Smooth muscle cell (in vitro differentiated cells): ENCODE results near the gene PNPLA3. TPM values are rescaled to one million over a fixed set of nuclear protein-coding genes. Genes with fewer than 3 reads are reported as not detected.

ENCODE experiments used
- DNase-seq: peaks from one replicate; lab custom pipeline; 2025; ENCODE audit not compliant: unreplicated experiment; lab: John Stamatoyannopoulos, UW
- H2AFZ ChIP-seq: fragments of 200-600 bp; sonication (generic); 2 replicates; pipeline ENCODE4 v1.6.0; 2016; ENCODE audit warnings: antibody characterized with exemption, low read depth, mild to moderate bottlenecking
- H3F3A ChIP-seq: fragments of 200-600 bp; sonication (generic); 2 replicates; pipeline ENCODE4 v1.6.0; 2017; ENCODE audit warnings: antibody characterized with exemption, low read depth
- H3K27ac ChIP-seq: fragments of 200-600 bp; sonication (generic); 2 replicates; pipeline ENCODE4 v1.5.1; 2016; ENCODE audit warnings: low read depth, mild to moderate bottlenecking
- H3K27me3 ChIP-seq: fragments of 200-600 bp; sonication (generic); 2 replicates; pipeline ENCODE4 v1.6.1; 2016; ENCODE audit warnings: low read depth, mild to moderate bottlenecking
- H3K36me3 ChIP-seq: fragments of 200-600 bp; sonication (generic); 2 replicates; pipeline ENCODE4 v1.5.1; 2016; ENCODE audit warnings: low read depth
- H3K4me1 ChIP-seq: fragments of 200-600 bp; sonication (generic); 2 replicates; pipeline ENCODE4 v1.5.1; 2016; ENCODE audit warnings: low read depth
- H3K4me2 ChIP-seq: fragments of 200-600 bp; sonication (generic); 2 replicates; pipeline ENCODE4 v1.6.0; 2016; ENCODE audit warnings: mild to moderate bottlenecking
- H3K4me3 ChIP-seq: fragments of 200-600 bp; sonication (generic); 2 replicates; pipeline ENCODE4 v1.5.1; 2016; ENCODE audit warnings: mild to moderate bottlenecking
- H3K79me2 ChIP-seq: fragments of 200-600 bp; sonication (generic); 2 replicates; pipeline ENCODE4 v1.6.0; 2016; ENCODE audit warnings: low read depth, mild to moderate bottlenecking
- H3K9ac ChIP-seq: fragments of 200-600 bp; sonication (generic); 2 replicates; pipeline ENCODE4 v1.6.0; 2016; ENCODE audit warnings: low read depth
- H3K9me3 ChIP-seq: fragments of 200-600 bp; sonication (generic); replicated peaks from 2 replicates; pipeline ENCODE4 v1.5.1; 2016; ENCODE audit warnings: low read depth
- H4K20me1 ChIP-seq: fragments of 200-600 bp; sonication (generic); 2 replicates; pipeline ENCODE4 v1.6.0; 2016; ENCODE audit warnings: low read depth
- CTCF ChIP-seq: fragments of 200-600 bp; sonication (generic); IDR thresholded peaks from 2 replicates; pipeline ENCODE4 v1.5.1; 2017; ENCODE audit warnings: borderline replicate concordance, mild to moderate bottlenecking, antibody characterized with exemption; ENCODE audit not compliant: insufficient read depth, poor library complexity, severe bottlenecking
- WGBS: methylation state at CpG from one replicate; pipeline ENCODE4 v1.1.7; 2016; ENCODE audit warnings: low lambda C conversion rate; 5-methylcytosine and 5-hydroxymethylcytosine counted together
- polyA plus RNA-seq: library from polyadenylated mRNA; unstranded; fragments of >200 nt; fragmentation: Nextera tagmentation; extraction: Ambion mirVana; gene quantifications from 2 replicates; pipeline ENCODE4 v1.2.1, GENCODE V29; 2016
- total RNA-seq: library from RNA; depleted of rRNA; stranded (reverse); fragments of >200 nt; gene quantifications from 2 replicates; pipeline ENCODE4 v1.2.3, GENCODE V29; 2014

The PNPLA3 gene
- total and polyA plus RNA-seq, 2 experiments from 2014 or later, result 11.0 to 14.5 TPM

GRCh38 chr22:43941449-43941848, 17.8 kb downstream of the PNPLA3 start:
- DNase-seq, result no peak
- Histone ChIP-seq H3K27ac (no peak overlapping the region), H2AFZ (no peak overlapping the region), H3K79me2 (no peaks in the 10 kb centered on the region), H3K9ac (no peak overlapping the region), H4K20me1 (no peaks in the 10 kb centered on the region), H3K4me1 (no peaks in the 10 kb centered on the region), H3K4me2 (no peak overlapping the region), H3K4me3 (no peak overlapping the region), H3K27me3 (no peaks in the 10 kb centered on the region), H3K36me3 (peaks cover 4% of the 10 kb centered on the region), H3F3A (no peaks in the 10 kb centered on the region), H3K9me3 (no peaks in the 10 kb centered on the region)
- no peak for TF ChIP-seq CTCF
- 98% methylated on average over 6 of the region's 6 CpGs for WGBS

- H3K4me3 ChIP-seq, result no peak overlapping the region
- 90% methylated on average over 20 of the region's 20 CpGs for WGBS
- no peak overlapping the region for H3K9ac ChIP-seq
- no peak for TF ChIP-seq CTCF
- no peaks in the 10 kb centered on the region for H3K4me1 ChIP-seq
- DNase-seq, result no peak
- no peaks in the 10 kb centered on the region for H3K79me2 ChIP-seq
- H4K20me1 ChIP-seq, result no peaks in the 10 kb centered on the region
- no peaks in the 10 kb centered on the region for H3F3A ChIP-seq
- H2AFZ ChIP-seq, result no peak overlapping the region
- no peak overlapping the region for H3K27ac ChIP-seq
- H3K9me3 ChIP-seq, result no peaks in the 10 kb centered on the region
- no peaks in the 10 kb centered on the region for H3K36me3 ChIP-seq
- H3K27me3 ChIP-seq, result no peaks in the 10 kb centered on the region
- H3K4me2 ChIP-seq, result no peak overlapping the region
Measured at GRCh38 chr22:43944670-43945430, 21.2 kb downstream of the PNPLA3 start.

GRCh38 chr22:43945632-43946383, 22.2 kb downstream of the PNPLA3 start:
- Histone ChIP-seq H3K4me2 (no peak overlapping the region), H3K4me3 (no peak overlapping the region), H3K9ac (no peak overlapping the region), H3F3A (no peaks in the 10 kb centered on the region), H3K9me3 (no peaks in the 10 kb centered on the region), H3K27me3 (no peaks in the 10 kb centered on the region), H3K4me1 (no peaks in the 10 kb centered on the region), H4K20me1 (no peaks in the 10 kb centered on the region), H3K36me3 (no peaks in the 10 kb centered on the region), H3K79me2 (no peaks in the 10 kb centered on the region), H2AFZ (no peak overlapping the region), H3K27ac (no peak overlapping the region)
- DNase-seq, result no peak
- WGBS, result 67% methylated on average over 12 of the region's 12 CpGs
- peak; percentile 59 for TF ChIP-seq CTCF
